Putamen (tissue), 1 donor: ENCODE results near the gene NACC1.
A peak's percentile ranks its signal among the peaks of the same experiment; 100 is the strongest.
"Not testable (repeated sequence)": the region's sequence is repeated elsewhere in the genome, so short reads cannot be mapped to it uniquely, and the experiment has no call there.

Experiments used
- DNase-seq: peaks from one replicate; pipeline ENCODE4 v3.0.0-alpha.2; 2016; ENCODE audit warnings: low spot score

Gene NACC1

GRCh38 chr19:13146763-13147563 is 28.9 kb downstream of the NACC1 start:
- no peak for DNase-seq

- not testable (repeated sequence) for DNase-seq
Measured at GRCh38 chr19:13149173-13149627, 31.1 kb downstream of the NACC1 start.

GRCh38 chr19:13149628-13150186 is 31.6 kb downstream of the NACC1 start:
- DNase-seq: peak; percentile 25

GRCh38 chr19:13150187-13150930 is 32.3 kb downstream of the NACC1 start, which contains the start of the genes IER2 and STX10:
Gene IER2 (plus strand): TSS chr19:13150411. CDS start chr19:13153187, 2,776 bp downstream.
Gene STX10 (minus strand): TSS chr19:13150375. CDS start chr19:13150173, 202 bp downstream.
- DNase-seq: peak; percentile 97

DNA sequence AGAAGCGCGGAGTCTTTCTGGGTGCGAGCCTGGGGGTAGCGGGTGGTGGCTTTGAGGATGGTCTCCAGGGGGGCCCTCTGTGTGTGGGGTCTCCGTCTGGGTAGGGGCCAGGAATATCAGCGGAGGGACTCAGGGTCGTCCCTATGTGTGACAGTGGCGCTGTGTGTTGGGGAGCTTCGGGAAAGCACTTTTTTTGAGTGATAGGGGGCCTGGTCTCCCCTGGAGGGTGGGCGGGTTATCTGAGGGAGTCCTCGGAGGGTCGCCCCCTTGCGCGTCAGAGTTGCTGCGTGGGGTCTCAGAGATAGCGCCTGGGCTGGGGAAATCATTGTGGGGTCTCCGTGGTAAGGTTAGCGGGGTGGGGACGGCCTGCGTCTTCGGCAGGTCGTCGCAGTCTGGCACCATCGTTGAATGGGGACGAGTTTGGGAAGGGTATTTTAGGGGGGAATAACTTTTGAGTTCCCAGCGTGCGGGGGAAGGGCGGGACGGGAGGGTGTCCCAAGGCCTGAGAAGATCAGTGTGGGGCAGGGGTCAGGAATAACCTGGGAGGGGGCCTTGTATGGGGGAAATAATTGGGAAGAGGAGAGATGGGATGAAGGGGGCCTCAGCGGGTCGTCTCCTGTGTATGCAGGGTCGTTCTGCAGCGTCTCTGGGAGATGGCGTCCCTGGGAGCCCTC is 33.0 kb downstream of the NACC1 start:
- DNase-seq: no peak

DNA sequence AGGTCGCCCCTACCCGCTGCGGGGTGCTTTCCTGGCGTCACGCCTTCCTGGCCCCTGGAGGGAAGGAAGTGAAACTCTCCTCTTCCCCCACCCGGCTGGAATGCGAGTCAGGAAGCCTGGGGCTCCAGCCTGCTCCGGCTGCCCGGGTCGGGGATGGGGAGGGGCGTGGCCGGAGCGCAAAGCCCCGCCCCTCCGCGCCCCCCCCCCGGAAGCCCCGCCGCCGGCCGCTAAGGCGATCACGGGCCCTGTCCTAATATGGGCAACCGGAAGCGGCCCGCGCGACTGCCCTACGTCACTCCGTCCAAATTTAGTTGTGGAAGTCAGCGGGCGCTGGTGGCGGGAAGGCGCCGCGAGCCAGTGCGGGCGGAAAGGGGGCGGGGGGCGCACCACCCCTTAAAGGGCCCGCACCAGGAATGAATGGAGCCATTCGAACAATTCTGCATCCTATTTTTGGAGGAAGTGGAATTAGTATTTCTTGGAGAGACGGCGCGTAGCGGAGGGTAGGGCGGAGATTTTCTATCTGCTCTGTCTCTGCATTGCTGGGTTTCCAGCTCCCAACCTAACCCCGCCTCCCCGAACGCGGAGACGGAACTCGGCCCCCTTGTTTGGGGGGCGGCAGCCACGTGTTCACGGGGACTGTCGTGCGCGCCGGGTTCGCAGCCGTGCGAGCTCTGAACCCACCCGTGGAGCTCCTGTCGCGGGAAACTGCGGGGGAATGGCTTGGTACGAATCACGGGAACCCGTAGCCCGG is 33.7 kb downstream of the NACC1 start:
- DNase-seq: peak; percentile 97

- no peak for DNase-seq
Measured at GRCh38 chr19:13152356-13152973, 34.4 kb downstream of the NACC1 start.

DNA sequence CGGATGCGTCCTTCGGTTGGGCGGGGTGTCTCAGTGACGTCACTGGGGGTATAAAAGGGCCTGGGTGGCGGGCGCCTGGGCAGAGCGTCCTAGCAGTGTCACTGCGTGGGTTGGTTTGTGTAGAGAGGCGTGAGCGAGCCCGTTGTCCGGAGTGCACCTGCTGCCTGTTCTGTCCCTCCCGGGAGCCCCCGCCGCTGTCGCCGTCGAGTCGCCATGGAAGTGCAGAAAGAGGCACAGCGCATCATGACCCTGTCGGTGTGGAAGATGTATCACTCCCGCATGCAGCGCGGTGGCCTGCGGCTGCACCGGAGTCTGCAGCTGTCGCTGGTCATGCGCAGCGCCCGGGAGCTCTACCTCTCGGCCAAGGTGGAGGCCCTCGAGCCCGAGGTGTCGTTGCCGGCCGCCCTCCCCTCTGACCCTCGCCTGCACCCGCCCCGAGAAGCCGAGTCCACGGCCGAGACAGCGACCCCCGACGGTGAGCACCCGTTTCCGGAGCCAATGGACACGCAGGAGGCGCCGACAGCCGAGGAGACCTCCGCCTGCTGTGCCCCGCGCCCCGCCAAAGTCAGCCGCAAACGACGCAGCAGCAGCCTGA is 35.0 kb downstream of the NACC1 start:
- DNase-seq: peak; percentile 95

- no peak for DNase-seq
Measured at GRCh38 chr19:13153569-13154240, 35.6 kb downstream of the NACC1 start.

- DNase-seq: peak; percentile 45
Measured at GRCh38 chr19:13154241-13154778, 36.2 kb downstream of the NACC1 start.

GRCh38 chr19:13154911-13155471 is 36.9 kb downstream of the NACC1 start:
- DNase-seq: peak; percentile 32

- DNase-seq: peak; percentile 42
Measured at GRCh38 chr19:13155472-13156359, 37.7 kb downstream of the NACC1 start.

DNA sequence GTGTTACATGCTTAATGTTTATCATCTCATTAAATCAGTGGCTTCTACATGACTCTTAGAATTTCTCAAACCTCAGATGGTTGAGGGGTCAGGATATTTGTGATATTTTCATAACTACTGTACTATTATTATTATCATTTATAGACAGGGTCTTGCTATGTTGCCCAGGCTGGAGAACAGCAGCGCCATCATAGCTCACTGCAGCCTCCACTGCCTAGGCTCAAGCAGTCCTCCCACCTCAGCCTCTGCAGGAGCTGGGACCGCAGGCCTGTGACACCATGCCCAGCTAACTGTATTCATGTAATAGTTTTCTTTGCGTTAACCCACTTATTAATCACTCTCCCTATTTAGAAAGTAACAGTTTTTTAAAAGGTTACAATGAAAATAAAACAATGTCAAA is 41.6 kb downstream of the NACC1 start:
- DNase-seq: no peak

GRCh38 chr19:13160557-13160956 is 42.5 kb downstream of the NACC1 start:
- no peak for DNase-seq

DNA sequence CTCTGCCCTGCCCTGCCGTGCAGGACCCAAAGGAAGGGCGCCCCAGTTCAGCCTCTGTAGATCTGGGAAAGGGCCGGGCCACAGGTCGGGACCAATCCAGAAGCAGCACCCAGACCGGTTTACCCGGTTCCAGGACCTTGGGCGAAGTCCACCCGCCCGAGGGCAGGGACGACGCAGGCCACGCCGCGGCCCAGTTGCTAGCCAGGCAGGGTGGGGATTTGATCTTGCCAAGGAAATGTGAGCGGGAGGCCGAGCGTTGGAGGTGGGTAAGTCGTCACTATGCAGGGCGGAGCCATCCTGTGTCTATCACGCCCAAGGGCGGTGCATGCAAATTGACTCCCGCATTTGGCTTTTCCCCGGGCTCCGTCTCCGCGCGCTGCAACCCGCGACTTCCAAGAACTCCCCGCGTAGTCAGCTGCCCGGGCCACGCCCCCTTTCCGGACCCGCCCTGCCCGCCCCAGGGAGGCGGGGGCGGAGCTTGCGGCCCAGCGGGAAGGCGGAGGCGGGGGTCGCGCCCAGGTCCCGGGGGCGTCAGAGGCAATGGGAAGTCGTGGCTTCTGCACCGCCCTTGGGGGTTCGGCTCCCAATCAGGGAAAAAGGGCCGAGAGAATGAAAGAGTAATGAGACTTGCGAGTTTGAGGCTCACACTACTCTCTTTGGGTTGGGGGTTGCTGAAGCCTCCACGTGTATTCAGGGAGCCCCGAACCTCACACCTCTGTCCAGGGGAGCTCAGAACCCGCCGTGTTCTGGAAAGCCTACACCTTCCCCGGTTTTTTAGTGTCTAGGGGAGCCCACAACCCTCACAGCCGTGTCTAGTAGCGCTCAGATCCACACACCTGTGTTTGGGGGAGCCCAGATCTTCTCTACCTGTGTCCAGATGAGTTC is 44.9 kb downstream of the NACC1 start:
- DNase-seq: peak; percentile 89

DNA sequence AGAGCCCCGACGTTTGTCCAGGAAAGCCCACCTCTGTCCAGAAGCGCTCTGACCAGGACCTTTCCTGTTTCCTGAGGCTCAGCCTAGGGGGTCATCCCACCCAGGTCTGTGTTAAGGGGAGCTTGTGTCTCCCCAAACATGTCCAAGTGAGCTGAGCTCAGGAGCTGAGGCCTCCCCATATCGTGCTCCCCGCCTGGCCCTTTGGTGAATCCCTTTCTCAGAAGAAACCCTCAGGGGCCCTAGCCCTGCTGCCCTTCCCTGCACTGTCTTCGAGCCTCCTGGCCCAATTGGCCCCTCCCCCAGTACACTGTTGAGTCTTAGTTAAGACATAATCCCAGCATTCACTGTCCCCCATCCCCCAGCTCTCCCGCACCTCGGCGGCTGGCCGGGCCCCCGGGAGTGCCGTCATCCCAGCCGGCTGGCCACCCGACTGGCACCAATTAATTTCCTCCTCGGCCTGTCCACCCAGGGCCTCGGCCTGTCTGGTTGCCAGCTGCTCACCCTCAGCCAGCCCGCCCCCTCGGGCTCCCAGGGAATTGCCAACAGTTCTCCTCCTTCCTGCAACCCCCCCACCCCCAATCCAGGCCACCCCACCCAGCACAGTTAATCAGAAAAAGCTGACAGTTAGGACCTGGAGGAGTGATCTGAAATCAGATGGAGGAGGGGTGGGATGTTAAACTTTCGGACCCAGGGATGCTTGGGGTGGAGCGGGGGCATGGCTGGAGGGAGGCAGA is 45.7 kb downstream of the NACC1 start:
- peak; percentile 22 for DNase-seq
